SH-SY5Y (cell line): ENCODE data around the gene TTLL6.

Experiments used
- GATA2 ChIP-seq: IDR thresholded peaks from 2 replicates; pipeline ENCODE4 v1.6.1; 2011; ENCODE audit warnings: mild to moderate bottlenecking, low read depth, low read length
- GATA3 ChIP-seq: IDR thresholded peaks from 2 replicates; pipeline ENCODE4 v1.6.1; 2011; ENCODE audit warnings: low read depth, mild to moderate bottlenecking, low read length, moderate library complexity

DNA sequence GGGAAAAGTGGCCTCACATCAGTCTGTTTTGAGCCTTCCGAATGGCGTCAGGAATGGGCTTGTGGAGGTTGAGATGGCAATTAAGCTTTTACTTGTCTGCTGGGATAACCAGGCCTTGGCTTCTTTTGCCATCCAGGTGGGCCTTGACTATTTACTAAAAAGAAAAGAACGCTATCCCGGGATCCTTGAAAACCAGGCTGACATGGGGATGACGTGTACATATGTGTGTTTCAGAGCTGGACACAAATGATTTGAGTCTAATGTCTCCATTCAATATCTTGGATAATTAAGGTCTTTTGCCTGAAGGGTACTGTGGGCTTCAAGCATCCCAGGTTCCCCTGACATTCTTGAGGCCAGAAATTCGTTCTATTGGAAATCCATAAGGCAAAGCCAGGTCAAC lies 55.9 kb downstream of the TTLL6 start:
- TF ChIP-seq GATA2 (no peak), GATA3 (no peak)
